ENCODE data around the gene ZNF358.

Gene ZNF358

DNA sequence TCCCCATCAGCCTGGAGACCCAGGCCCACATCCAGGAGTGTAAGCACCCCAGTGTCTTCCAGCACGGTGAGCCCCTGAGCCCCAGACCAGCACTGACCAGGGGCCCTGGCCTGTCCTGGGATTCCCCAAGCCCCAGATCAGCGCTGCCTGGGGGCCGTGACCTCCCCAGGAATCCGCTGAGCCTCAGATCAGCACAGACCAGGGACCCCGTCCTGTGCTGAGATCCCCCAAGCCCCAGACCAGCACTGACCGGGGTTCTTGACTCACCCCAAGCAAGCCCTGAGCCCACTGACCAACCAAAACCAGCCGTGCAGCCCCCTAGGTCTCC lies 12.3 kb downstream of the ZNF358 start:
- TF ChIP-seq, protein P1, sequence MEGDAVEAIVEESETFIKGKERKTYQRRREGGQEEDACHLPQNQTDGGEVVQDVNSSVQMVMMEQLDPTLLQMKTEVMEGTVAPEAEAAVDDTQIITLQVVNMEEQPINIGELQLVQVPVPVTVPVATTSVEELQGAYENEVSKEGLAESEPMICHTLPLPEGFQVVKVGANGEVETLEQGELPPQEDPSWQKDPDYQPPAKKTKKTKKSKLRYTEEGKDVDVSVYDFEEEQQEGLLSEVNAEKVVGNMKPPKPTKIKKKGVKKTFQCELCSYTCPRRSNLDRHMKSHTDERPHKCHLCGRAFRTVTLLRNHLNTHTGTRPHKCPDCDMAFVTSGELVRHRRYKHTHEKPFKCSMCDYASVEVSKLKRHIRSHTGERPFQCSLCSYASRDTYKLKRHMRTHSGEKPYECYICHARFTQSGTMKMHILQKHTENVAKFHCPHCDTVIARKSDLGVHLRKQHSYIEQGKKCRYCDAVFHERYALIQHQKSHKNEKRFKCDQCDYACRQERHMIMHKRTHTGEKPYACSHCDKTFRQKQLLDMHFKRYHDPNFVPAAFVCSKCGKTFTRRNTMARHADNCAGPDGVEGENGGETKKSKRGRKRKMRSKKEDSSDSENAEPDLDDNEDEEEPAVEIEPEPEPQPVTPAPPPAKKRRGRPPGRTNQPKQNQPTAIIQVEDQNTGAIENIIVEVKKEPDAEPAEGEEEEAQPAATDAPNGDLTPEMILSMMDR (IDR thresholded peaks at IDR 0.05; ENCODE audit: low read depth, low read length) = no peak

DNA sequence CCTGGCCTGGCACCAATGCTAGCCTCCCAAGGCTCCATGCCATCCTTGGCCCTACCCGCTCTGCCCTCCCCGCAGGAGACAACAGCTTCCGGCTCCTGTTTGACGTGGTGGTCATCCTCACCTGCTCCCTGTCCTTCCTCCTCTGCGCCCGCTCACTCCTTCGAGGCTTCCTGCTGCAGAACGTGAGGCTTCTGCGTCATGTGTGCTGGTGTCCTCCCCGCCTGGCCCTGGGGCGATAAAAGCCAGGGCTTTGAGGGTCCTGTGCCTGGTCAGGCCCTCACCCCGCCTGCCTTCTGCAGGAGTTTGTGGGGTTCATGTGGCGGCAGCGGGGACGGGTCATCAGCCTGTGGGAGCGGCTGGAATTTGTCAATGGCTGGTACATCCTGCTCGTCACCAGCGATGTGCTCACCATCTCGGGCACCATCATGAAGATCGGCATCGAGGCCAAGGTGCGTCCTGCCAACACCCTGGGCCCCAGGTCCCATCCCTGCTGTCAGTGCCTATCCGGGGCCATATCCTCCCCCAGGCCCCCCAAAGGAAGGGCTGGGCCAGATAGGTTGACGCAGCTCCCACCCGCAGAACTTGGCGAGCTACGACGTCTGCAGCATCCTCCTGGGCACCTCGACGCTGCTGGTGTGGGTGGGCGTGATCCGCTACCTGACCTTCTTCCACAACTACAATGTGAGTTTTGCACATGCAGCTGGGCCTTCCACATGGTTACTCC lies 12.8 kb downstream of the ZNF358 start:
- TF ChIP-seq, protein P1 (IDR thresholded peaks at IDR 0.05; ENCODE audit: low read depth, low read length) = no peak

More for the DNA sequence above, 12.3 kb downstream of the ZNF358 start:
- no peak overlapping the region for H3K4me3 ChIP-seq (ENCODE audit: low read depth, low read length)

DNA sequence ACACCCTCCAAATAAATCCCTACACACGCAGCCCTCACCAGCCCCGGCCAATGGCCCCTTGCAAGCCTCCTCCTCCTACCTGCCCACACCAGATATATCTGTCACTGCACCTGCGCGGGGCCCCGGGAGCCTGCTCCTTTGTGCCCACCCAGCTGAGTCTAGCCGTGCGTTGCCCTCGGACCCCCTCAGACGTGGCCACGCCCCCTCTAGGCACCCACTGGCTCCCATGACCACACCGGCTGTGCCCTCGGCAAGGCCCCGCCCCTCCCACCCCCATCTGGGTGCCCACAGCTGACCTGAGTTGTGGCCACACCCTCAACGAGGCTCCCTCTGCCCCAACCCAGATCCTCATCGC lies 13.3 kb downstream of the ZNF358 start:
- TF ChIP-seq, protein P1 (IDR thresholded peaks at IDR 0.05; ENCODE audit: low read depth, low read length) = no peak
- H3K4me3 ChIP-seq (ENCODE audit: low read depth, low read length) = no peak overlapping the region

More for the DNA sequence above, 12.8 kb downstream of the ZNF358 start:
- no peak overlapping the region for H3K4me3 ChIP-seq (ENCODE audit: low read depth, low read length)

DNA sequence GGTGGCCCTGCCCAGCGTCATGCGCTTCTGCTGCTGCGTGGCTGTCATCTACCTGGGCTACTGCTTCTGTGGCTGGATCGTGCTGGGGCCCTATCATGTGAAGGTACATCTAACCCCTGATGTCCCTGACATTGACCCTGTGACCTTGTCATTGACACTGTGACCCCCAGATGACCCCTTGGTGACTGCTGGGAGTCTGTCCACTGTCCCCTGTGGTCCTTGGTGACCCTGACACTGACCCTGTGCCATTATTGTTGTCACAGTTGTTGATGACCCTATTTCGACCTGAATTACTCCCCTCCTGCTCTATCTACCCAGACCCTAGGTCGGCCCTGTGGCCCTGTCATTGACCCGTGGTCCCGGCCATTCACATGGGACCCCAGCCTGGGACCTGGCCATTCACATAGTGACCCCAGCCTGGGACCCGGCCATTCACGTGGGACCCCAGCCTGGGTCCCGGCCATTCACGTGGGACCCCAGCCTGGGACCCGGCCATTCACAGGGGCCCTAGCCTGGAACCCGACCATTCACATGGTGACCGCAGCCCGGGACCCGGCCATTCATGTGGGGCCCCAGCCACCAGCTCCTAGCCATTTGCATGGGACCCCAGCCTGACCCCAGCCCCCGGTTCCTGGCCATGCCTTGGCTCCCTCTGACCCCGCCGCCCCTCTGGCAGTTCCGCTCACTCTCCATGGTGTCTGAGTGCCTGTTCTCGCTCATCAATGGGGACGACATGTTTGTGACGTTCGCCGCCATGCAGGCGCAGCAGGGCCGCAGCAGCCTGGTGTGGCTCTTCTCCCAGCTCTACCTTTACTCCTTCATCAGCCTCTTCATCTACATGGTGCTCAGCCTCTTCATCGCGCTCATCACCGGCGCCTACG lies 13.9 kb downstream of the ZNF358 start:
- TF ChIP-seq, protein P1 (IDR thresholded peaks at IDR 0.05; ENCODE audit: low read depth, low read length) = no peak
- H3K4me3 ChIP-seq (ENCODE audit: low read depth, low read length) = no peak overlapping the region

DNA sequence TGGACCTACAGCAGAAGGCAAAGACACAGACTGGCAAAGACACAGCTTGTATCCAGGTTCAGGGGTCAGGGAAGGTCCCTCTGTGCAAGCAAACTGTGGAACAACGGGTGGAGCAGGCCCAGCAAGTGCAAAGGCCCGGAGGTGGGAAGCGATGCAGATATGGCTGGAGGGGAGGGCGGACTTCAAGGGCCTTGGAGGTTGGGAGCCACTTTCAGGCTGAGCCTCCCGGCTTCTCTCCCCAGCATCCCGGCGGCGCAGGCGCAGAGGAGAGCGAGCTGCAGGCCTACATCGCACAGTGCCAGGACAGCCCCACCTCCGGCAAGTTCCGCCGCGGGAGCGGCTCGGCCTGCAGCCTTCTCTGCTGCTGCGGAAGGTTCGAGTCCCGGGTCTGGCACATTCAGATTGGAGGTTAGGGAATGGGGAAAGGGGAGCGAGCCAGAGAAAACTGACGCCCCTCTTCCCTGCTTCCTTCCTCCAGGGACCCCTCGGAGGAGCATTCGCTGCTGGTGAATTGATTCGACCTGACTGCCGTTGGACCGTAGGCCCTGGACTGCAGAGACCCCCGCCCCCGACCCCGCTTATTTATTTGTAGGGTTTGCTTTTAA lies 17.5 kb downstream of the ZNF358 start:
- peak overlapping the region; percentile 81 for H3K4me3 ChIP-seq (ENCODE audit: low read depth, low read length)
- TF ChIP-seq, protein P1 (IDR thresholded peaks at IDR 0.05; ENCODE audit: low read depth, low read length) = no peak

DNA sequence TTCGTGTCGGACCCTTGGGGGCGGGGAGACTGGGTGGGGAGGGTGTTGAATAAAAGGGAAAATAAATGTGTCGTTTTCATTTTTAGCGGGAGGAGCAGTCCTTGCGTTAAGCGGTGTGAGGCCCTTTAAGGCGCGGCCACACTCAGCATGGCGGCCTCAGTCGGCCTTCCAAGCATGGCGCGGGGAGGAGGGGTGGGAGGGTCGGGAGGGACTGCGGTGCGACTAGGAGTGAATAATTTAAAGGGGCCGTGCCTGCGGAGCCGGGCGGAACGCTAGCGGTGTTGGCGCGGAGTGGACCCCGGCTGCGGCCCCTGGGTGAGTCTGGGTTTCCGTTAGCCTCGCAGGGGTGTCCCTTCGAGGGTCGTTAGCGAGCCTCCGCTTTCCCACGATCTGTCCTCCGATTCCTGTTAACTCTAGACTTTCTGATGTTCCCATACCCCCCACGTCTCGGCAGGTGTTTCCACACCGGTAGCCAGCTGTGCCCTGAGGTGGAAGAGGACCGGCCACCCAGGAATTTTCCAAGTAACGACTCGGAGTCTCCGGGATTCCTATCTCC lies 18.1 kb downstream of the ZNF358 start:
- TF ChIP-seq, protein P1 (IDR thresholded peaks at IDR 0.05; ENCODE audit: low read depth, low read length) = no peak

More for the DNA sequence above, 18.1 kb downstream of the ZNF358 start:
- H3K4me3 ChIP-seq (ENCODE audit: low read depth, low read length) = peak overlapping the region; percentile 81

All from WI38 (cell line).